HepG2 (cell line): ENCODE measurements around the gene CEBPB. TPM values are rescaled to one million over a fixed set of nuclear protein-coding genes. Genes with fewer than 3 reads are reported as not detected.
A peak's percentile ranks its signal among the peaks of the same experiment; 100 is the strongest.

Experiments used
- ATF7-NPFF ChIP-seq: sonication (generic); formaldehyde crosslinking; IDR thresholded peaks from 2 replicates; pipeline ENCODE4 v1.8.1; 2023; ENCODE audit warnings: mild to moderate bottlenecking, low read depth, missing genetic modification reagents, moderate library complexity
- CHD2 ChIP-seq: IDR thresholded peaks from 2 replicates; pipeline ENCODE4 v1.6.1; 2011; ENCODE audit warnings: low read depth, low read length, improper control_type of control experiment
- GATAD1 ChIP-seq: IDR thresholded peaks from 2 replicates; pipeline ENCODE4 v1.6.1; 2016; ENCODE audit warnings: missing genetic modification reagents, missing compliant biosample characterization
- HNF4A ChIP-seq: sonication (generic); formaldehyde crosslinking; IDR thresholded peaks from 2 replicates; pipeline ENCODE4 v1.4.0; 2020; ENCODE audit warnings: missing genetic modification reagents
- NFKB2 ChIP-seq: sonication (generic); formaldehyde crosslinking; IDR thresholded peaks from 2 replicates; pipeline ENCODE4 v1.4.0; 2020; ENCODE audit warnings: missing genetic modification reagents, borderline replicate concordance
- SCMH1 ChIP-seq: sonication (generic); formaldehyde crosslinking; IDR thresholded peaks from 2 replicates; pipeline ENCODE4 v1.9.0; 2021; ENCODE audit warnings: missing genetic modification reagents, mild to moderate bottlenecking, borderline replicate concordance
- YEATS4 ChIP-seq: sonication (generic); formaldehyde crosslinking; IDR thresholded peaks from 2 replicates; pipeline ENCODE4 v1.4.0; 2020; ENCODE audit warnings: missing genetic modification reagents, borderline replicate concordance
- ZFP36 ChIP-seq: fragments of 150-350 bp; IDR thresholded peaks from 2 replicates; pipeline ENCODE4 v1.6.1; 2018; ENCODE audit warnings: borderline replicate concordance, low read length, low read depth; ENCODE audit not compliant: partially characterized antibody
- ZFY ChIP-seq: sonication (generic); formaldehyde crosslinking; IDR thresholded peaks from 2 replicates; pipeline ENCODE4 v1.4.0; 2020; ENCODE audit warnings: missing genetic modification reagents
- ZNF12 ChIP-seq: sonication (generic); formaldehyde crosslinking; IDR thresholded peaks from 2 replicates; pipeline ENCODE4 v1.5.0; 2020; ENCODE audit warnings: missing genetic modification reagents
- ZNF180 ChIP-seq: sonication (generic); formaldehyde crosslinking; IDR thresholded peaks from 2 replicates; pipeline ENCODE4 v1.4.0; 2020; ENCODE audit warnings: low read depth, missing genetic modification reagents, borderline replicate concordance
- ZNF251 ChIP-seq: sonication (generic); formaldehyde crosslinking; IDR thresholded peaks from 2 replicates; pipeline ENCODE4 v1.9.0; 2021; ENCODE audit warnings: mild to moderate bottlenecking, missing genetic modification reagents
- ZNF264 ChIP-seq: sonication (generic); formaldehyde crosslinking; IDR thresholded peaks from 2 replicates; pipeline ENCODE4 v1.4.0; 2020; ENCODE audit warnings: missing genetic modification reagents
- ZNF510 ChIP-seq: sonication (generic); formaldehyde crosslinking; IDR thresholded peaks from 2 replicates; pipeline ENCODE4 v1.4.0; 2020; ENCODE audit warnings: low read depth, mild to moderate bottlenecking, missing genetic modification reagents
- ZNF674 ChIP-seq: sonication (generic); formaldehyde crosslinking; IDR thresholded peaks from 2 replicates; pipeline ENCODE4 v1.5.0; 2020; ENCODE audit warnings: low read depth, mild to moderate bottlenecking, missing genetic modification reagents
- ZNF792 ChIP-seq: IDR thresholded peaks from 2 replicates; pipeline ENCODE4 v1.6.1; 2016
- ZSCAN25 ChIP-seq: sonication (generic); formaldehyde crosslinking; IDR thresholded peaks from 2 replicates; pipeline ENCODE4 v1.8.0; 2022; ENCODE audit warnings: mild to moderate bottlenecking, missing genetic modification reagents
- ZSCAN31 ChIP-seq: sonication (generic); formaldehyde crosslinking; IDR thresholded peaks from 2 replicates; pipeline ENCODE4 v1.5.0; 2020; ENCODE audit warnings: low read depth, mild to moderate bottlenecking, missing genetic modification reagents
- polyA plus RNA-seq, 8 experiments: library from polyadenylated mRNA; depleted of rRNA in 3 of 8; stranded (reverse) in 7 of 8; unstranded in 1 of 8; fragments of >200 nt; fragmentation: Illumina TruSeq in 4 of 8; extraction: Trizol in 4 of 8; gene quantifications; 2 replicates each; pipeline versions ENCODE4 v1.2.1 to v1.2.3, GENCODE V29; 2011 to 2016; ENCODE audit warnings: low read depth in 4 of 8, missing spikeins in 1 of 8, mixed read lengths in 1 of 8; ENCODE audit not compliant: insufficient read depth in 1 of 8
- total RNA-seq, 5 experiments: library from RNA; depleted of rRNA; stranded (reverse); fragments of >200 nt; fragmentation: Illumina TruSeq; extraction: Trizol; gene quantifications; 2 replicates each; pipeline ENCODE4 v1.2.3, GENCODE V29; 2016; ENCODE audit warnings: low read depth in 1 of 5
- TF ChIP-seq, protein P1 (sequence below): IDR thresholded peaks from 2 replicates; pipeline ENCODE4 v1.6.1; 2016
- TF ChIP-seq, protein P2 (sequence below): sonication (generic); formaldehyde crosslinking; IDR thresholded peaks from 2 replicates; pipeline ENCODE4 v1.8.0; 2022; ENCODE audit warnings: mild to moderate bottlenecking, missing genetic modification reagents, borderline replicate concordance
- TF ChIP-seq, protein P3 (sequence below): sonication (generic); formaldehyde crosslinking; IDR thresholded peaks from 2 replicates; pipeline ENCODE4 v1.5.0; 2020; ENCODE audit warnings: mild to moderate bottlenecking, missing genetic modification reagents, borderline replicate concordance
- TF ChIP-seq, protein P4 (sequence below): sonication (generic); formaldehyde crosslinking; IDR thresholded peaks from 2 replicates; pipeline ENCODE4 v1.5.0; 2020; ENCODE audit warnings: missing genetic modification reagents

The CEBPB gene
- total and polyA plus RNA-seq, 2 of the 13 experiments (the other 11 are each of a cell fraction or from before 2014, with no cell fraction given) = 18.5 to 28.2 TPM

DNA sequence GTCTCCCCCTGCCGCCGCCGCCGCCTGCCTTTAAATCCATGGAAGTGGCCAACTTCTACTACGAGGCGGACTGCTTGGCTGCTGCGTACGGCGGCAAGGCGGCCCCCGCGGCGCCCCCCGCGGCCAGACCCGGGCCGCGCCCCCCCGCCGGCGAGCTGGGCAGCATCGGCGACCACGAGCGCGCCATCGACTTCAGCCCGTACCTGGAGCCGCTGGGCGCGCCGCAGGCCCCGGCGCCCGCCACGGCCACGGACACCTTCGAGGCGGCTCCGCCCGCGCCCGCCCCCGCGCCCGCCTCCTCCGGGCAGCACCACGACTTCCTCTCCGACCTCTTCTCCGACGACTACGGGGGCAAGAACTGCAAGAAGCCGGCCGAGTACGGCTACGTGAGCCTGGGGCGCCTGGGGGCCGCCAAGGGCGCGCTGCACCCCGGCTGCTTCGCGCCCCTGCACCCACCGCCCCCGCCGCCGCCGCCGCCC, 474 bp downstream of the CEBPB start (continued):
- TF ChIP-seq, protein P1, sequence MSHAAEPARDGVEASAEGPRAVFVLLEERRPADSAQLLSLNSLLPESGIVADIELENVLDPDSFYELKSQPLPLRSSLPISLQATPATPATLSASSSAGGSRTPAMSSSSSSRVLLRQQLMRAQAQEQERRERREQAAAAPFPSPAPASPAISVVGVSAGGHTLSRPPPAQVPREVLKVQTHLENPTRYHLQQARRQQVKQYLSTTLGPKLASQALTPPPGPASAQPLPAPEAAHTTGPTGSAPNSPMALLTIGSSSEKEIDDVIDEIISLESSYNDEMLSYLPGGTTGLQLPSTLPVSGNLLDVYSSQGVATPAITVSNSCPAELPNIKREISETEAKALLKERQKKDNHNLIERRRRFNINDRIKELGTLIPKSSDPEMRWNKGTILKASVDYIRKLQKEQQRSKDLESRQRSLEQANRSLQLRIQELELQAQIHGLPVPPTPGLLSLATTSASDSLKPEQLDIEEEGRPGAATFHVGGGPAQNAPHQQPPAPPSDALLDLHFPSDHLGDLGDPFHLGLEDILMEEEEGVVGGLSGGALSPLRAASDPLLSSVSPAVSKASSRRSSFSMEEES = no peak; the same call in 1 of the 2 replicates
- no peak; the same call in 1 of the 2 replicates for TF ChIP-seq GATAD1 (CRISPR knock-in tag)
- TF ChIP-seq, protein P2, sequence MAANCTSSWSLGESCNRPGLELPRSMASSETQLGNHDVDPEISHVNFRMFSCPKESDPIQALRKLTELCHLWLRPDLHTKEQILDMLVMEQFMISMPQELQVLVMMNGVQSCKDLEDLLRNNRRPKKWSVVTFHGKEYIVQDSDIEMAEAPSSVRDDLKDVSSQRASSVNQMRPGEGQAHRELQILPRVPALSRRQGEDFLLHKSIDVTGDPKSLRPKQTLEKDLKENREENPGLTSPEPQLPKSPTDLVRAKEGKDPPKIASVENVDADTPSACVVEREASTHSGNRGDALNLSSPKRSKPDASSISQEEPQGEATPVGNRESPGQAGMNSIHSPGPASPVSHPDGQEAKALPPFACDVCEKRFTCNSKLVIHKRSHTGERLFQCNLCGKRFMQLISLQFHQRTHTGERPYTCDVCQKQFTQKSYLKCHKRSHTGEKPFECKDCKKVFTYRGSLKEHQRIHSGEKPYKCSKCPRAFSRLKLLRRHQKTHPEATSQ = no peak
- TF ChIP-seq CHD2 = no peak
- TF ChIP-seq ZNF12 (CRISPR knock-in tag) = no peak
- no peak; the same call in none of the 2 replicates for TF ChIP-seq YEATS4 (CRISPR knock-in tag)
- TF ChIP-seq, protein P3, sequence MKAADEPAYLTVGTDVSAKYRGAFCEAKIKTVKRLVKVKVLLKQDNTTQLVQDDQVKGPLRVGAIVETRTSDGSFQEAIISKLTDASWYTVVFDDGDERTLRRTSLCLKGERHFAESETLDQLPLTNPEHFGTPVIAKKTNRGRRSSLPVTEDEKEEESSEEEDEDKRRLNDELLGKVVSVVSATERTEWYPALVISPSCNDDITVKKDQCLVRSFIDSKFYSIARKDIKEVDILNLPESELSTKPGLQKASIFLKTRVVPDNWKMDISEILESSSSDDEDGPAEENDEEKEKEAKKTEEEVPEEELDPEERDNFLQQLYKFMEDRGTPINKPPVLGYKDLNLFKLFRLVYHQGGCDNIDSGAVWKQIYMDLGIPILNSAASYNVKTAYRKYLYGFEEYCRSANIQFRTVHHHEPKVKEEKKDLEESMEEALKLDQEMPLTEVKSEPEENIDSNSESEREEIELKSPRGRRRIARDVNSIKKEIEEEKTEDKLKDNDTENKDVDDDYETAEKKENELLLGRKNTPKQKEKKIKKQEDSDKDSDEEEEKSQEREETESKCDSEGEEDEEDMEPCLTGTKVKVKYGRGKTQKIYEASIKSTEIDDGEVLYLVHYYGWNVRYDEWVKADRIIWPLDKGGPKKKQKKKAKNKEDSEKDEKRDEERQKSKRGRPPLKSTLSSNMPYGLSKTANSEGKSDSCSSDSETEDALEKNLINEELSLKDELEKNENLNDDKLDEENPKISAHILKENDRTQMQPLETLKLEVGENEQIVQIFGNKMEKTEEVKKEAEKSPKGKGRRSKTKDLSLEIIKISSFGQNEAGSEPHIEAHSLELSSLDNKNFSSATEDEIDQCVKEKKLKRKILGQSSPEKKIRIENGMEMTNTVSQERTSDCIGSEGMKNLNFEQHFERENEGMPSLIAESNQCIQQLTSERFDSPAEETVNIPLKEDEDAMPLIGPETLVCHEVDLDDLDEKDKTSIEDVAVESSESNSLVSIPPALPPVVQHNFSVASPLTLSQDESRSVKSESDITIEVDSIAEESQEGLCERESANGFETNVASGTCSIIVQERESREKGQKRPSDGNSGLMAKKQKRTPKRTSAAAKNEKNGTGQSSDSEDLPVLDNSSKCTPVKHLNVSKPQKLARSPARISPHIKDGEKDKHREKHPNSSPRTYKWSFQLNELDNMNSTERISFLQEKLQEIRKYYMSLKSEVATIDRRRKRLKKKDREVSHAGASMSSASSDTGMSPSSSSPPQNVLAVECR (CRISPR knock-in tag) = no peak
- TF ChIP-seq ZSCAN31 = 0 out of 2 replicates have a peak, but pooled peaks have one; percentile 10
- TF ChIP-seq NFKB2 (CRISPR knock-in tag) = no peak
- no peak for TF ChIP-seq SCMH1 (CRISPR knock-in tag)
- TF ChIP-seq ZNF792 (CRISPR knock-in tag) = no peak
- TF ChIP-seq ZNF510 (CRISPR knock-in tag) = no peak
- peak; percentile 38 for TF ChIP-seq ZNF674 (CRISPR knock-in tag)
- no peak for TF ChIP-seq HNF4A (CRISPR knock-in tag)
- no peak for TF ChIP-seq ZFP36
- peak; percentile 9; the same call in 1 of the 2 replicates for TF ChIP-seq ZSCAN25 (CRISPR knock-in tag)
- peak; percentile 40 for TF ChIP-seq ZFY (CRISPR knock-in tag)
- 0 out of 2 replicates have a peak, but pooled peaks have one; percentile 12 for TF ChIP-seq ZNF180 (CRISPR knock-in tag)
- no peak for TF ChIP-seq ZNF251 (CRISPR knock-in tag)
- TF ChIP-seq, protein P4, sequence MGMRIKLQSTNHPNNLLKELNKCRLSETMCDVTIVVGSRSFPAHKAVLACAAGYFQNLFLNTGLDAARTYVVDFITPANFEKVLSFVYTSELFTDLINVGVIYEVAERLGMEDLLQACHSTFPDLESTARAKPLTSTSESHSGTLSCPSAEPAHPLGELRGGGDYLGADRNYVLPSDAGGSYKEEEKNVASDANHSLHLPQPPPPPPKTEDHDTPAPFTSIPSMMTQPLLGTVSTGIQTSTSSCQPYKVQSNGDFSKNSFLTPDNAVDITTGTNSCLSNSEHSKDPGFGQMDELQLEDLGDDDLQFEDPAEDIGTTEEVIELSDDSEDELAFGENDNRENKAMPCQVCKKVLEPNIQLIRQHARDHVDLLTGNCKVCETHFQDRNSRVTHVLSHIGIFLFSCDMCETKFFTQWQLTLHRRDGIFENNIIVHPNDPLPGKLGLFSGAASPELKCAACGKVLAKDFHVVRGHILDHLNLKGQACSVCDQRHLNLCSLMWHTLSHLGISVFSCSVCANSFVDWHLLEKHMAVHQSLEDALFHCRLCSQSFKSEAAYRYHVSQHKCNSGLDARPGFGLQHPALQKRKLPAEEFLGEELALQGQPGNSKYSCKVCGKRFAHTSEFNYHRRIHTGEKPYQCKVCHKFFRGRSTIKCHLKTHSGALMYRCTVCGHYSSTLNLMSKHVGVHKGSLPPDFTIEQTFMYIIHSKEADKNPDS (CRISPR knock-in tag) = no peak
- TF ChIP-seq ZNF264 (CRISPR knock-in tag) = 0 out of 2 replicates have a peak, but pooled peaks have one; percentile 3
- TF ChIP-seq ATF7-NPFF (CRISPR knock-in tag) = 0 out of 2 replicates have a peak, but pooled peaks have one; percentile 8
